ENCODE data around the gene CTBP2. TPM values are rescaled to one million over a fixed set of nuclear protein-coding genes. Genes with fewer than 3 reads are reported as not detected.

The CTBP2 gene
- total RNA-seq, 1 experiment from 2014 or later: 212 TPM

DNA sequence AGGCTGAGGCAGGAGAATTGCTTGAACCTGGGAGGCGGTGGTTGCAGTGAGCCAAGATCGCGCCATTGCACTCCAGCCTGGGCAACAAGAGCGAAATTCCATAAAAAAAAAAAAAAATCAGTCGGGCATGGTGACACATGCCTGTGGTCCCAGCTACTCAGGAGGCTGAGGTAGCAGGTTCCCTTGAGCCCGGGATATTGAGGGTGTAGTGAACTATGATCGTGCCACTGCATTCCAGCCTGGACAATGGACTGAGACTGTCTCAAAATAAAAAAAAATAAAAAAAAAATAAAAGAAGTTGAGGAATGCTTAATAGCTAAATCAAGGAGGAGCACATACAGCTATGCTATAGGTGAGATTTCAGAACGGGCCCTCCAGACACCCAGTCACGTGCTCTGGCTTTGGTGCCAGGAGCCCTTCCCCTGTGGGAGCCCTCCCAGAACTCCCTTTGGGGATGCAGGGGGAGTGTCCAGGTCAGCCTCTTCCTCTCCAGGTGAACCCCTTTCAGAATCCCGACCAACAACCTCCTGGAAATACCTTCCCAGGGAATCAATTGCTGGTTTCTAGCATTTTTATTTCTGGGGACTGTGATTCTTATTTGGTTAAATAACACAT, 42.9 kb upstream of the CTBP2 start:
- no peak overlapping the region for H2BK15ac ChIP-seq (ENCODE audit: low read depth, low read length)
- H2AFZ ChIP-seq (ENCODE audit: low read length): no peak overlapping the region
- no peak overlapping the region for H3K56ac ChIP-seq (ENCODE audit: insufficient read length, low read depth, low read length)
- H2BK120ac ChIP-seq (ENCODE audit: low read depth, low read length, poor library complexity, severe bottlenecking): no peak overlapping the region
- Mint-ChIP-seq H3K36me3 (ENCODE audit: insufficient read depth in 1 of 3, low read depth in 3 of 3) (no peaks in the 10 kb centered on the region), H3K9me3 (no peaks in the 10 kb centered on the region), H3K4me3 (no peak overlapping the region), H3K27me3 (ENCODE audit: low read depth) (0 out of 2 replicates have a peak, but pooled peaks cover 2% of the 10 kb centered on the region), H3K4me1 (no peaks in the 10 kb centered on the region), H3K27ac (no peak overlapping the region)
- no peak overlapping the region for H2BK5ac ChIP-seq (ENCODE audit: insufficient read length, low read length)
- no peak overlapping the region for H3K14ac ChIP-seq (ENCODE audit: insufficient read depth, low read length)
- no peak overlapping the region for H3K4ac ChIP-seq (ENCODE audit: low read depth, low read length)
- H3K23ac ChIP-seq (ENCODE audit: insufficient read length, low read depth, low read length): no peak overlapping the region
- H2BK12ac ChIP-seq (ENCODE audit: insufficient read length, low read depth, low read length): no peak overlapping the region
- H3K4me1 ChIP-seq (ENCODE audit: insufficient read depth, low read length): no peaks in the 10 kb centered on the region
- no peak overlapping the region for H3K18ac ChIP-seq (ENCODE audit: insufficient read length, low read depth, low read length)
- no peak overlapping the region for H2AK5ac ChIP-seq (ENCODE audit: insufficient read length, low read length)
- DNase-seq: no peak
- no peak overlapping the region for H4K5ac ChIP-seq (ENCODE audit: insufficient read length, low read depth, low read length)
- no peak overlapping the region for H4K8ac ChIP-seq (replicated peaks; ENCODE audit: insufficient read length, low read depth, low read length)
- H3K4me2 ChIP-seq (ENCODE audit: insufficient read depth, insufficient read length, low read length): no peak overlapping the region
- TF ChIP-seq CTCF (conservative IDR thresholded peaks at IDR 0.05): no peak
- H3K9ac ChIP-seq (ENCODE audit: extremely low read depth, insufficient read length, low read length): no peak overlapping the region
- no peaks in the 10 kb centered on the region for H4K20me1 ChIP-seq (ENCODE audit: control insufficient read depth, insufficient read depth, insufficient read length)
- no peak overlapping the region for H4K91ac ChIP-seq (ENCODE audit: insufficient read length, low read depth, low read length)
- no peak overlapping the region for H3T11ph ChIP-seq (ENCODE audit: low read length)
- no CpG with 5 or more reads among the region's 10 CpGs for WGBS (ENCODE audit: extremely low coverage, insufficient read length, low lambda C conversion rate)
- H3K9me3 ChIP-seq (ENCODE audit: control insufficient read depth, low read depth, low read length): no peaks in the 10 kb centered on the region
- H3K23me2 ChIP-seq (ENCODE audit: insufficient read length, low read depth, low read length, poor library complexity, severe bottlenecking): no peaks in the 10 kb centered on the region
- H3K27me3 ChIP-seq (ENCODE audit: insufficient read depth, low read length): no peaks in the 10 kb centered on the region
- no peak overlapping the region for H2BK20ac ChIP-seq (ENCODE audit: low read depth, low read length, poor library complexity, severe bottlenecking)
- H3K79me1 ChIP-seq (ENCODE audit: insufficient read depth, low read depth, low read length, poor library complexity, severe bottlenecking): no peaks in the 10 kb centered on the region
- no peak overlapping the region for H3K27ac ChIP-seq (ENCODE audit: insufficient read length, low read depth, low read length)
- no peaks in the 10 kb centered on the region for H3K79me2 ChIP-seq (ENCODE audit: insufficient read depth, low read length)
